OCI-LY1 (cell line): ENCODE results near the gene LUZP1.

ENCODE experiments used
- H2AFZ ChIP-seq: fragments of 200-600 bp; sonication (generic), shearing (Covaris generic); 2 replicates; pipeline ENCODE4 v1.6.0; 2014; ENCODE audit warnings: antibody characterized with exemption, mild to moderate bottlenecking, low read length
- H3F3A ChIP-seq: fragments of 200-600 bp; sonication (generic), shearing (Covaris generic); 2 replicates; pipeline ENCODE4 v1.6.0; 2014; ENCODE audit warnings: mild to moderate bottlenecking, antibody characterized with exemption, low read length, moderate library complexity; ENCODE audit not compliant: insufficient read depth
- H3K27ac ChIP-seq: fragments of 200-600 bp; sonication (generic); 2 replicates; pipeline ENCODE4 v1.5.1; 2014; ENCODE audit warnings: low read length, mixed run types, mild to moderate bottlenecking, low read depth; ENCODE audit not compliant: poor library complexity, severe bottlenecking
- H3K27me3 ChIP-seq: fragments of 200-600 bp; sonication (generic); 2 replicates; pipeline ENCODE4 v1.6.0; 2014; ENCODE audit warnings: antibody characterized with exemption, mild to moderate bottlenecking, low read length, moderate library complexity; ENCODE audit not compliant: insufficient read depth
- H3K36me3 ChIP-seq: fragments of 200-600 bp; sonication (generic); 2 replicates; pipeline ENCODE4 v1.6.1; 2014; ENCODE audit warnings: mild to moderate bottlenecking, antibody characterized with exemption, low read length, moderate library complexity, mixed read lengths; ENCODE audit not compliant: insufficient read depth
- H3K4me1 ChIP-seq: fragments of 200-600 bp; sonication (generic); 2 replicates; pipeline ENCODE4 v1.5.1; 2014; ENCODE audit warnings: mild to moderate bottlenecking, low read length, moderate library complexity; ENCODE audit not compliant: insufficient read depth, severe bottlenecking
- H3K4me2 ChIP-seq: fragments of 200-600 bp; sonication (generic), shearing (Covaris generic); 2 replicates; pipeline ENCODE4 v1.6.1; 2014; ENCODE audit warnings: low read length
- H3K4me3 ChIP-seq: fragments of 200-600 bp; sonication (generic); 2 replicates; pipeline ENCODE4 v1.5.1; 2014; ENCODE audit warnings: low read length, low read depth, mild to moderate bottlenecking, mixed read lengths; ENCODE audit not compliant: poor library complexity, severe bottlenecking
- H3K79me2 ChIP-seq: fragments of 200-600 bp; shearing (Covaris generic); 2 replicates; pipeline ENCODE4 v1.6.1; 2016; ENCODE audit warnings: mixed run types, low read length, mixed read lengths; ENCODE audit not compliant: insufficient read depth
- H3K9ac ChIP-seq: fragments of 200-600 bp; sonication (generic), shearing (Covaris generic); 2 replicates; pipeline ENCODE4 v1.6.1; 2014; ENCODE audit warnings: mild to moderate bottlenecking, low read length, mixed read lengths
- H3K9me2 ChIP-seq: fragments of 200-600 bp; sonication (generic), shearing (Covaris generic); 2 replicates; pipeline ENCODE4 v1.6.1; 2014; ENCODE audit warnings: low read depth, mild to moderate bottlenecking, low read length, mixed read lengths
- H3K9me3 ChIP-seq: fragments of 200-600 bp; shearing (Covaris generic); 2 replicates; pipeline ENCODE4 v1.6.1; 2014; ENCODE audit warnings: low read length, mixed read lengths
- H4K20me1 ChIP-seq: fragments of 200-600 bp; sonication (generic), shearing (Covaris generic); 2 replicates; pipeline ENCODE4 v1.6.0; 2016; ENCODE audit warnings: mild to moderate bottlenecking, low read length; ENCODE audit not compliant: insufficient read depth
- EZH2 ChIP-seq: fragments of 200-600 bp; sonication (generic), shearing (Covaris generic); IDR thresholded peaks from 2 replicates; pipeline ENCODE4 v1.8.0; 2017; ENCODE audit warnings: borderline replicate concordance, mixed run types, mild to moderate bottlenecking, antibody characterized with exemption, low read length, moderate library complexity, mixed read lengths
- TF ChIP-seq, protein P1 (sequence below): fragments of 200-600 bp; sonication (generic), shearing (Covaris generic); IDR thresholded peaks from 2 replicates; pipeline ENCODE4 v1.5.1; 2017; ENCODE audit warnings: mild to moderate bottlenecking, antibody characterized with exemption, low read length, moderate library complexity, mixed read lengths

Gene LUZP1

DNA sequence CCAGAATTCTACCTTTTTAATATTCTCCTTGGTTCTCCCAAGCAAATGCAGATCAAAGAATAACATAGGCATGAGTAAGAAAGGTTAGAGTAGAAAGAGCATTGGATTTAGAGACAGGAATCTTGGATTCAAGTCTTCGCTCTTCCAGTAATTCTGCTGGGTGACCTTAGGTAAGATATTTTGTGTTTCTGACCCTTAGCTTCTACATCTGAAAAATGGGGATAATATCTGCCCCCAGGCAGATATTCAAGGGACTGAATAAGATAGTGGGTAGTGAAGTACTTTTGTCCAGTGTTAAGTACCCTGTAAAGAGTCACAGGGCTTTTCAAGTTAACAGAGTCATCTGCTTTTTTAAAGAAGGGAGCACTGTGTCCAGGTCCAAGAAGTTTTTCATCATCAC, 78.6 kb downstream of the LUZP1 start:
- Histone ChIP-seq H3K9me2 (no peaks in the 10 kb centered on the region), H3K9ac (no peak overlapping the region), H2AFZ (no peak overlapping the region), H3K27me3 (no peaks in the 10 kb centered on the region), H3K4me2 (no peak overlapping the region), H3K27ac (no peak overlapping the region), H4K20me1 (no peaks in the 10 kb centered on the region), H3K4me3 (no peak overlapping the region), H3K79me2 (no peaks in the 10 kb centered on the region), H3K4me1 (no peaks in the 10 kb centered on the region), H3K36me3 (peaks cover 8% of the 10 kb centered on the region; the same call in 1 of the 2 replicates), H3F3A (no peaks in the 10 kb centered on the region), H3K9me3 (no peaks in the 10 kb centered on the region)
- no peak for TF ChIP-seq EZH2
- TF ChIP-seq, protein P1, sequence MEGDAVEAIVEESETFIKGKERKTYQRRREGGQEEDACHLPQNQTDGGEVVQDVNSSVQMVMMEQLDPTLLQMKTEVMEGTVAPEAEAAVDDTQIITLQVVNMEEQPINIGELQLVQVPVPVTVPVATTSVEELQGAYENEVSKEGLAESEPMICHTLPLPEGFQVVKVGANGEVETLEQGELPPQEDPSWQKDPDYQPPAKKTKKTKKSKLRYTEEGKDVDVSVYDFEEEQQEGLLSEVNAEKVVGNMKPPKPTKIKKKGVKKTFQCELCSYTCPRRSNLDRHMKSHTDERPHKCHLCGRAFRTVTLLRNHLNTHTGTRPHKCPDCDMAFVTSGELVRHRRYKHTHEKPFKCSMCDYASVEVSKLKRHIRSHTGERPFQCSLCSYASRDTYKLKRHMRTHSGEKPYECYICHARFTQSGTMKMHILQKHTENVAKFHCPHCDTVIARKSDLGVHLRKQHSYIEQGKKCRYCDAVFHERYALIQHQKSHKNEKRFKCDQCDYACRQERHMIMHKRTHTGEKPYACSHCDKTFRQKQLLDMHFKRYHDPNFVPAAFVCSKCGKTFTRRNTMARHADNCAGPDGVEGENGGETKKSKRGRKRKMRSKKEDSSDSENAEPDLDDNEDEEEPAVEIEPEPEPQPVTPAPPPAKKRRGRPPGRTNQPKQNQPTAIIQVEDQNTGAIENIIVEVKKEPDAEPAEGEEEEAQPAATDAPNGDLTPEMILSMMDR: no peak

DNA sequence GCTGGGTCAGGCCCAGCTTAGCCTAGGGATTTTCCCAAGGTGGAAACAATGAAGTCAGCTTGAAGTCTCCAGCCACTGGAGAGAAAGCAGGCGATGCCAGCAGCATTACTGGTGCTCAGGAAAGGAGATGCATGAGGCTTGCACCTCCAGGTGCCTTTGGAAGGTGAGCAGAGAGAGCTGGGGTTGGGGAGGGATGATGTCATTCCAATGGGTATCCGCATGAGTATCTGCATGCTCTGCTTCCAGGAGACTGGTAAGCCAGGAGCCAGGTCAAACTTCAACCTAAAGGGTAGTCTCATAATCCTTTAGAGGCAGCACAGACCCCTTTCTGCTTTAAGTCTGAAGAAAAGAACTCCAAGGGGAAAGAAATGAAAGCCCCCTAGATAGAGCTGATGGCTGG, 80.6 kb downstream of the LUZP1 start:
- H3K4me3 ChIP-seq: no peak overlapping the region
- no peaks in the 10 kb centered on the region for H3K27me3 ChIP-seq
- no peaks in the 10 kb centered on the region for H3F3A ChIP-seq
- H3K36me3 ChIP-seq: peaks cover 19% of the 10 kb centered on the region
- no peak overlapping the region for H3K27ac ChIP-seq
- TF ChIP-seq EZH2: no peak
- TF ChIP-seq, protein P1: no peak
- H3K9me2 ChIP-seq: no peaks in the 10 kb centered on the region
- no peak overlapping the region for H3K9ac ChIP-seq
- H3K9me3 ChIP-seq: no peaks in the 10 kb centered on the region
- H3K79me2 ChIP-seq: no peaks in the 10 kb centered on the region
- H3K4me1 ChIP-seq: no peaks in the 10 kb centered on the region
- H2AFZ ChIP-seq: no peak overlapping the region
- H4K20me1 ChIP-seq: no peaks in the 10 kb centered on the region
- no peak overlapping the region for H3K4me2 ChIP-seq

GRCh38 chr1:23085696-23086095, 83.0 kb downstream of the LUZP1 start:
- no peaks in the 10 kb centered on the region for H3F3A ChIP-seq
- H3K9me3 ChIP-seq: no peaks in the 10 kb centered on the region
- H3K27me3 ChIP-seq: no peaks in the 10 kb centered on the region
- H2AFZ ChIP-seq: no peak overlapping the region
- H4K20me1 ChIP-seq: no peaks in the 10 kb centered on the region
- H3K27ac ChIP-seq: no peak overlapping the region
- no peak overlapping the region for H3K9ac ChIP-seq
- H3K4me2 ChIP-seq: no peak overlapping the region
- H3K36me3 ChIP-seq: peaks cover 42% of the 10 kb centered on the region
- no peak overlapping the region for H3K4me3 ChIP-seq
- TF ChIP-seq EZH2: no peak
- TF ChIP-seq, protein P1: no peak
- no peaks in the 10 kb centered on the region for H3K9me2 ChIP-seq
- no peaks in the 10 kb centered on the region for H3K79me2 ChIP-seq
- H3K4me1 ChIP-seq: no peaks in the 10 kb centered on the region
